ENCODE data around the gene TAX1BP1. TPM values are rescaled to one million over a fixed set of nuclear protein-coding genes. Genes with fewer than 3 reads are reported as not detected.
A peak's percentile ranks its signal among the peaks of the same experiment; 100 is the strongest.

The TAX1BP1 gene
- total and polyA plus RNA-seq, 5 donors, result 106 to 140 (median 134) TPM

DNA sequence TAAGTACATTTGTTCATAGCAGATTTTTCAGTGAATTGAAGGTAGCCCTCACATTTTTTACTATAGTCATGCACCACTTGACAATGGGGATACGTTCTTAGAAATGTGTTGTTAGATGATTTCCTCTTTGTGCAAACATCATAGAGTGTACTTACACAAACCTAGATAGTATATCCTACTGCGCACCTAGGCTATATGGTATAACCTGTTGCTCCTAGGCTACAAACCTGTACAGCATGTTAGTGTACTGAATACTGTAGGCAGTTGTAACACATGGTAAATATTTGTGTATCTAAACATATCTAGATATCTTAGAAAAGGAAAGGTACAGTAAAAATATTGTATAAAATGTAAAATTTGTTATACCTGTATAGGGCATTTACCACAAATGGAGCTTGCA, 41.2 kb downstream of the TAX1BP1 start:
- no peaks in the 10 kb centered on the region for H3K9me3 ChIP-seq (ENCODE audit: control insufficient read depth, low read length)
- H3K27me3 ChIP-seq (ENCODE audit: control insufficient read depth, insufficient read depth), result no peaks in the 10 kb centered on the region
- WGBS, result 95% methylated on average over 2 of the region's 2 CpGs
- no peak overlapping the region for H3K4me3 ChIP-seq (ENCODE audit: low read length)
- intact Hi-C loops (cut with DNase I), result loop anchor here in 1 of 4 donors (10.0 kb wide), 1 partner anchor 566 kb away; no protein-coding TSS in a partner anchor
- H3K27ac ChIP-seq (ENCODE audit: low read length), result no peak overlapping the region
- no peak for DNase-seq
- ATAC-seq, result no peak
- no peaks in the 10 kb centered on the region for H3K4me1 ChIP-seq (ENCODE audit: control insufficient read depth, insufficient read depth, low read length)

DNA sequence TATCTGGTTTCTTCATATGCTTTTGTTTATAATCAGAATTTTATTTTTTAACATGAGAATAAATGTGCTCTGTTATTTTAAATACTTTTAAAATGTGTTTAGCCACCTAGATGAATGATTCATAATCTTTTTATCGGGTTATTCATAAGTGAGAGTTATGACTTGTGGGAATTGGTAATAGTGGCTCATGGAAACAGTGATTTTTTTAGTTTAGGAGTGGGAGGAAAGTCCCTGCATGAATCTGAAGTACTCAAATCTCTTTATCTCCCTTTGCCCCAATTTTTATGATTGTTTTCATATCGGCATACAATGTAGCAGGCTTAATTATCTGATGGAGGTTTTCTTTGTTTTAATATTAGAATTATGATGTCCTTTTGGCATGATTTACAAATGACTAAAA, 42.9 kb downstream of the TAX1BP1 start:
- intact Hi-C loops (cut with DNase I), result loop anchor here in 1 of 4 donors (10.0 kb wide), 1 partner anchor 568 kb away; no protein-coding TSS in a partner anchor
- 70% methylated on average over 2 of the region's 2 CpGs for WGBS
- DNase-seq (no peak), ATAC-seq (no peak)
- H3K4me3 ChIP-seq (ENCODE audit: low read length), result no peak overlapping the region
- H3K27ac ChIP-seq (ENCODE audit: low read length), result no peak overlapping the region
- no peaks in the 10 kb centered on the region for H3K4me1 ChIP-seq (ENCODE audit: control insufficient read depth, insufficient read depth, low read length)
- no peaks in the 10 kb centered on the region for H3K9me3 ChIP-seq (ENCODE audit: control insufficient read depth, low read length)
- no peaks in the 10 kb centered on the region for H3K27me3 ChIP-seq (ENCODE audit: control insufficient read depth, insufficient read depth)

DNA sequence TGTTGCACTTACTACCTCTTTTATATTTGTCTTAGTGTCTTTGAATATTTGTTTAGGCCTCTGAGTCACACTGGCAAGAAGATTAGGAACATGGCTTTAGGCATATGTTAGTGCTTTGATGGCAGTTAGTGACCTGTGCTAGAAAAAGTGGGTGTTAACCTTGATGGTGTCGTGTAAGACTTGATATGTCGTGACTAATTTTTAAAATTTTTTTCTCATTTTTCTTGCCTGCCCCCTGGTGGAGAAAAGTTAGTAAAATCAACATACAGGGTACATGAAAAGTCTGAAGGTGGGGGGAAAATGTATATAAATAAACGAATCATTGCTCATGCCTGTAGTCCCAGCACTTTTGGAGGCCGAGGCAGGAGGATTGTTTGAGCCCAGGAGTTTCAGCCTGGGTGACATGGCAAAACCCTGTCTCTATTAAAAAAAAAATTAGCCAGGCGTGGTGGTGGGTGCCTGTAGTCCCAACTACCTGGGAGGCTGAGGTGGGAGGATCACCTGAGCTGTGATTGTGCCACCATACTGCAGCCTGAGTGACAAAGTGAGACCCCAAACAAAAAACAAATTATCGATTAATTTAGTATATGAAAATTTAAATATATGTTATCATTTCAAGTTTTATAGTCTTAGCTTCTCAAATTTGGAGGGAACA, 44.6 kb downstream of the TAX1BP1 start:
- Histone ChIP-seq H3K27me3 (ENCODE audit: control insufficient read depth, insufficient read depth) (no peaks in the 10 kb centered on the region), H3K27ac (ENCODE audit: low read length) (no peak overlapping the region), H3K9me3 (ENCODE audit: control insufficient read depth, low read length) (no peaks in the 10 kb centered on the region), H3K4me1 (ENCODE audit: control insufficient read depth, insufficient read depth, low read length) (no peaks in the 10 kb centered on the region), H3K4me3 (ENCODE audit: low read length) (no peak overlapping the region)
- DNase-seq (no peak), ATAC-seq (no peak)
- intact Hi-C loops (cut with DNase I), result loop anchor here in 1 of 4 donors (10.0 kb wide), 1 partner anchor 570 kb away; no protein-coding TSS in a partner anchor
- WGBS, result 65% methylated on average over 6 of the region's 6 CpGs

DNA sequence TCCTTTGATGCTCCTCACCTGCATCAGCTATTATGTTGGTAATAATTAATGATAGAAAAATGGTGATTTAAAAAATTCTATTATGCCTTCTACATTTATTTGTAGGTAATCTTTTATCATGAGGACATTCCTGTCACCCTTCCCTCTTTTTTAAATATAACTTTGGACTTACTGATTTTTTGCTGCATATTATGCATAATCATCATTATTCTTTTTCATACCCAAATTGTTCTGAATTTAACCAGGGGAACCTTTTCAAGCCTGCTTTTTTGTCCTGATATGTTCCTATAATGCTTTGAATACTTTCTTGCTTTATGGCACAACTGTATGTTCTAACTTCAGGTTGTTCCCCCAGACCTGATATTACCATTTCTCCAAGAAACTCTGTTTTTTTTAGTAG, 48.5 kb downstream of the TAX1BP1 start:
- Histone ChIP-seq H3K4me1 (ENCODE audit: control insufficient read depth, insufficient read depth, low read length) (no peaks in the 10 kb centered on the region), H3K9me3 (ENCODE audit: control insufficient read depth, low read length) (no peaks in the 10 kb centered on the region), H3K27ac (ENCODE audit: low read length) (no peak overlapping the region), H3K27me3 (ENCODE audit: control insufficient read depth, insufficient read depth) (no peaks in the 10 kb centered on the region), H3K4me3 (ENCODE audit: low read length) (no peak overlapping the region)
- ATAC-seq (no peak), DNase-seq (no peak)
- intact Hi-C loops (cut with DNase I), result loop anchor here in 1 of 4 donors (10.0 kb wide), 1 partner anchor 574 kb away; no protein-coding TSS in a partner anchor

DNA sequence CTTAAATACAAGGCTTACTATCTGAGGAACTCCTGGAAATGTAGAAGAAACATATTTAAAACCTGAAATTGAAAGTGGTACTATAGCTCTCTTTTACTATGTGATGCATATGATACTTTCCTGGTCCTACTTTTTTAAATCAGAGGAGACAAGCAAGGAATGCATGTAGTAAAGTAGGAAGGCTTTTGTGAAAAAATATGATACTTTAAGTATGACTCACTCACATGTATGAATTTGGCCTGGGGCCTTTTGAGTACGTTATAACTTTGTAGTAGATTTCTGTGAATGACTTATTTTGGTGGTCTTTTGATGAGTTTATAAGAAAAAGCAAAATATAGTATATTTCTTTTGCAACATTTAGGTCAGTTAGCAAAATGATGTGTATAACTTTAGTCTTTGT, 53.8 kb downstream of the TAX1BP1 start:
- ATAC-seq (no peak), DNase-seq (no peak)
- Histone ChIP-seq H3K9me3 (ENCODE audit: control insufficient read depth, low read length) (no peaks in the 10 kb centered on the region), H3K4me1 (ENCODE audit: control insufficient read depth, insufficient read depth, low read length) (no peaks in the 10 kb centered on the region), H3K4me3 (ENCODE audit: low read length) (no peak overlapping the region), H3K27me3 (ENCODE audit: control insufficient read depth, insufficient read depth) (no peaks in the 10 kb centered on the region), H3K27ac (ENCODE audit: low read length) (no peak overlapping the region)
- intact Hi-C loops (cut with DNase I), result no loop called here
- WGBS, result 78% methylated on average over 1 of the region's 1 CpG

DNA sequence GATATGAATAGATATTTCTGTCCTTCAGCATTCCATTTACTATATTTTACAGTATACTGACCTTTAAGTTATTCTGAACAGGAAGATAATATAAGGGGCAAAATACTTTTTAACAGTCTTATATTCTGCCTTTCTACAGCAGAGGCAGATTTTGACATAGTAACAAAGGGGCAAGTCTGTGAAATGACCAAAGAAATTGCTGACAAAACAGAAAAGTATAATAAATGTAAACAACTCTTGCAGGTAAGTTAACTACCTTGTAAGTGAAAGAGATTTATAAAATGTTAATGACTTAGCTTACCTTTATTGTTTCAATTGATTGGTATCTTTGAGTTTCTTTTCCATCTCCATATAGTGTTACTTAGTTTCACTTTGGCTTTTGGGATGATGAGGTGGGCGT, 56.0 kb downstream of the TAX1BP1 start:
- ATAC-seq (no peak), DNase-seq (no peak)
- H3K27me3 ChIP-seq (ENCODE audit: control insufficient read depth, insufficient read depth), result no peaks in the 10 kb centered on the region
- intact Hi-C loops (cut with DNase I), result no loop called here
- no peak overlapping the region for H3K4me3 ChIP-seq (ENCODE audit: low read length)
- no peak overlapping the region for H3K27ac ChIP-seq (ENCODE audit: low read length)
- H3K4me1 ChIP-seq (ENCODE audit: control insufficient read depth, insufficient read depth, low read length), result no peaks in the 10 kb centered on the region
- no peaks in the 10 kb centered on the region for H3K9me3 ChIP-seq (ENCODE audit: control insufficient read depth, low read length)
- 99% methylated on average over 1 of the region's 1 CpG for WGBS

DNA sequence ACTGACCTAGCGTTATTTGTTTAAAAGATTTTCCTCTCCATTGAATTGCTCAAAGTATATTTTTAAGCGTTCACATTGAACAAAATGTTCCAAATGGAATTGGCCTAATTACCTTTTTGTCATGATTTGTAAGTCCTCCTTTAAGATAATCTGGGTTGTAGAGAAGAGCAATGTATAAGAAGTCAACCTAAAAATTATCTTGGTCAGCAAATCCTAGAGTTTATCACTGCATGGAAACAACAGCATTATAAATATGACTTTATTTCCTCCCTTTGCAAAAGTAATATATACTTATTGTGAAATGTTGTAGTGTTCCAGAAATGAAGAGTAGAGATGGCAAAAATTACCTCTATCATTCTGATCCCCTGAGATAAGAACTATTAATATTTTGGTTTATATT, 59.2 kb downstream of the TAX1BP1 start:
- no peak overlapping the region for H3K4me3 ChIP-seq (ENCODE audit: low read length)
- ATAC-seq (no peak), DNase-seq (no peak)
- intact Hi-C loops (cut with DNase I), result no loop called here
- no peak overlapping the region for H3K27ac ChIP-seq (ENCODE audit: low read length)
- no peaks in the 10 kb centered on the region for H3K4me1 ChIP-seq (ENCODE audit: control insufficient read depth, insufficient read depth, low read length)
- no peaks in the 10 kb centered on the region for H3K27me3 ChIP-seq (ENCODE audit: control insufficient read depth, insufficient read depth)
- H3K9me3 ChIP-seq (ENCODE audit: control insufficient read depth, low read length), result no peaks in the 10 kb centered on the region
- 96% methylated on average over 2 of the region's 2 CpGs for WGBS

DNA sequence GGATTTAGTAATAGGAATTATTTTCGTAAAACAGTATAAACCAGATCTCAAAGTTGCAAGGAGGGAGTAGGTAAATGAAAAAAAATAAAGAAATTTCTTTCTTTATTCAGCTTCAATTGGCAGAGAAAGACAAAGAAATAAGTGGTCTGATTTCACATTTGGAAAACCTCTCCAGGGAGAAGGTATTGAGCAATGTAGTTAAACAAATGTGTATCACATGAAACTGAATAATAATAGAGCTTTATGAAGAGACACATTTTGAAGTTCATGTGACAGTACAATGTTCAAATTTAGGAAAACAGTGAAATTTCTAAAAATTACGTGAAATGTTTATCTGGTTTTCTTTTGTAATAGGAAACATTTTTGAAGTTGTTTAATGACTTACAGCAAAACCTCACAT, 63.0 kb downstream of the TAX1BP1 start:
- no peak overlapping the region for H3K4me3 ChIP-seq (ENCODE audit: low read length)
- intact Hi-C loops (cut with DNase I), result no loop called here
- H3K9me3 ChIP-seq (ENCODE audit: control insufficient read depth, low read length), result no peaks in the 10 kb centered on the region
- ATAC-seq (no peak), DNase-seq (no peak)
- no peak overlapping the region for H3K27ac ChIP-seq (ENCODE audit: low read length)
- 72% methylated on average over 2 of the region's 2 CpGs for WGBS
- H3K4me1 ChIP-seq (ENCODE audit: control insufficient read depth, insufficient read depth, low read length), result peaks cover 1% of the 10 kb centered on the region
- H3K27me3 ChIP-seq (ENCODE audit: control insufficient read depth, insufficient read depth), result no peaks in the 10 kb centered on the region

DNA sequence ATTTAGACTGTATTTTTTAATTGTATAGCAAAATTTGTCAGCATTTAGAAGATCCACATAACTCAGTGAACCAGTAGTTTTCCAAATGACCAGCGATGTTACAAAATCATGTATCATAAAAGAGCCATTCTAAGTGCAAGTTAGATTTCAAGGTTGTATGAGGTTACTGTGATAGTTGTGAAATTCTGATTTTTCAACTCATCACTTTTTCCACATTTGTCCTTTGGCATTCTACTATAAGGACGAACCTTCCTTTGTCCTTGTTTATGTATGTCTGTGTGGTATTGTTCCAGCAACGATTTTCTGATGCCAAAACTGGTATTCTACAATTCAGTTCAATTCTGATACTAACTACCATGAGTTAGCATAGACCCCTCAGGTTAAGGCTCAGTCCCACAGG, 64.2 kb downstream of the TAX1BP1 start:
- Histone ChIP-seq H3K27me3 (ENCODE audit: control insufficient read depth, insufficient read depth) (no peaks in the 10 kb centered on the region), H3K9me3 (ENCODE audit: control insufficient read depth, low read length) (no peaks in the 10 kb centered on the region), H3K4me3 (ENCODE audit: low read length) (no peak overlapping the region), H3K27ac (ENCODE audit: low read length) (no peak overlapping the region), H3K4me1 (ENCODE audit: control insufficient read depth, insufficient read depth, low read length) (peaks cover 1% of the 10 kb centered on the region)
- 81% methylated on average over 3 of the region's 3 CpGs for WGBS
- intact Hi-C loops (cut with DNase I), result no loop called here
- ATAC-seq (no peak), DNase-seq (no peak)

DNA sequence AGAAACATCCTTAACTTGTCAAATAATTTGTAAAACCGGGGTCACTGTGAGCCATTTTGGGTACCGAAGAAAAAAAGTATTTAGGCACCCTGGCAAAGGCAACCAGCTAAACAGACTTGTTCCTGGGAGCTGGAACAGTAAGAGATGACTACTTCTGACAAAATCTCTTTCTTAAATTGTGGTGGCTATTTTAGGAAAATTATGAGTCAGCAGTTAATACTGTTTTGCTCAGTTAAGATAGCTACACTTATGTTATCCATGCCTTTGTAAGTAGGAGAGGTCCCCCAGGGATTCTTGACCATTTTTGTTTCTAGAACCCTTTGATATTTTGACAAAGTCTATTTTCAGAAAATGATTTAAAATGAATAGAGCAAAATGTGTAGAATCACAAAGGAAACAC, 68.7 kb downstream of the TAX1BP1 start:
- Histone ChIP-seq H3K4me3 (ENCODE audit: low read length) (no peak overlapping the region), H3K27me3 (ENCODE audit: control insufficient read depth, insufficient read depth) (no peaks in the 10 kb centered on the region), H3K27ac (ENCODE audit: low read length) (no peak overlapping the region), H3K4me1 (ENCODE audit: control insufficient read depth, insufficient read depth, low read length) (peaks cover 1% of the 10 kb centered on the region), H3K9me3 (ENCODE audit: control insufficient read depth, low read length) (no peaks in the 10 kb centered on the region)
- 65% methylated on average over 2 of the region's 2 CpGs for WGBS
- ATAC-seq, result peak; percentile 54 to 58
- DNase-seq, result no peak
- intact Hi-C loops (cut with DNase I), result no loop called here

DNA sequence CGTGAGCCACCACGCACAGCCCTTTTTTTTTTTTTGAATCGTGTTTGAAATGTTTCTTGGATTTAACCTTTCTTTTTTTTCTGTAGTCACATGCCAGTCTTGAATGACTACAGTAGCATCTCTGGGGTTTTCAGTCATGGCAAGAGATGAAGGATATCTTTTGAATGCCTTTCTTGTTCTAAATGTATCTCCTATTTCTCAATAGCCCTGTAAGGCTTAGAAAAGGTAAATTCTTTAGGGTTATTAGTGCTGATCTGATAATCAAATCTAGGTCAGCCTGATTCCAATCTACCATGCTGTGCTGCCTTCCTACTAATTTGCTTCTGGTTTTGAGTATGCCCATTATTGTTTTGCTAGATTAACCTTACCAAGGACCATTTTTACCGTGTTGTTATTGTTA, 70.2 kb downstream of the TAX1BP1 start:
- no peak overlapping the region for H3K4me3 ChIP-seq (ENCODE audit: low read length)
- no peak for ATAC-seq

DNA sequence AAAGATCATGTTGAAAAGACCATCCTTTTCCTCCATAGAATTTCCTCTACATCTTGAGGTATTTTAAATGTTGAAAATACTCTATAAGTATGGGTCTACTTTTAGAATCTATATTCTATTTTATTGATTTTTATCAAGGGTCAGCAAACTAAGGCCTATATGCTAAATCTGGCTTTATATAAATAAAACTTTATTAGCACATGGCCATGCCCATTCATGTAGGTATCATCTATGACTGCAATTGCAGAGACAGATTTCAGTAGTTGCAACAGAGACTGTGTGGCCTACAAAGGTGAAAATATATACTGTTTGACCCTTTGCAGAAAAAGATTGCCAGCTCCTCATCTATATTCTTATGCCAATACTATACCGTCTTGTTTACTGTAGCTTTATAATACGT, 72.7 kb downstream of the TAX1BP1 start:
- no peaks in the 10 kb centered on the region for H3K4me1 ChIP-seq (ENCODE audit: control insufficient read depth, insufficient read depth, low read length)
- DNase-seq (no peak), ATAC-seq (no peak)
- H3K27ac ChIP-seq (ENCODE audit: low read length), result no peak overlapping the region
- H3K27me3 ChIP-seq (ENCODE audit: control insufficient read depth, insufficient read depth), result no peaks in the 10 kb centered on the region
- H3K4me3 ChIP-seq (ENCODE audit: low read length), result no peak overlapping the region
- intact Hi-C loops (cut with DNase I), result no loop called here
- H3K9me3 ChIP-seq (ENCODE audit: control insufficient read depth, low read length), result no peaks in the 10 kb centered on the region
- 95% methylated on average over 2 of the region's 2 CpGs for whole genome bisulfite sequencing

More for the DNA sequence above, 70.2 kb downstream of the TAX1BP1 start:
- 93% methylated on average over 4 of the region's 4 CpGs for WGBS
- no peak overlapping the region for H3K27ac ChIP-seq (ENCODE audit: low read length)
- no peak for DNase-seq
- H3K9me3 ChIP-seq (ENCODE audit: control insufficient read depth, low read length), result no peaks in the 10 kb centered on the region
- no peaks in the 10 kb centered on the region for H3K4me1 ChIP-seq (ENCODE audit: control insufficient read depth, insufficient read depth, low read length)
- no peaks in the 10 kb centered on the region for H3K27me3 ChIP-seq (ENCODE audit: control insufficient read depth, insufficient read depth)
- intact Hi-C loops (cut with DNase I), result no loop called here

Data from right cardiac atrium (tissue), 5 donors.